H1 (cell line): ENCODE data around the gene SLC5A12. TPM values are rescaled to one million over a fixed set of nuclear protein-coding genes. Genes with fewer than 3 reads are reported as not detected.

Experiments
- CTCF ChIA-PET: fragments of 300-600 bp; sonication (Branson Sonifier 250); formaldehyde crosslinking; loops from one replicate; lab custom pipeline; 2021; ENCODE audit not compliant: partially characterized antibody; lab: Charles Lee
- POLR2A ChIA-PET: fragments of 300-600 bp; sonication (Branson Sonifier 250); formaldehyde crosslinking; loops from one replicate; lab custom pipeline; 2021; ENCODE audit warnings: inconsistent platforms; ENCODE audit not compliant: partially characterized antibody; lab: Charles Lee
- DNase-seq, 2 experiments: peaks; one replicate each; pipeline versions ENCODE4 v3.0.0 to v3.0.0-alpha.2; 2010 to 2022; ENCODE audit warnings: low spot score in 2 of 2, low read depth in 1 of 2, mixed read lengths in 1 of 2
- FAIRE-seq: peaks from 2 replicates; lab custom pipeline; 2011; peaks lifted over from hg19 to GRCh38; lab: Jason Lieb, UNC
- H2AFZ ChIP-seq: 2 replicates; pipeline ENCODE4 v1.8.1; 2012; ENCODE audit warnings: low read length, inconsistent platforms
- H2AK5ac ChIP-seq: 2 replicates; pipeline ENCODE4 v1.6.1; 2013; ENCODE audit warnings: low read depth, low read length
- H2BK120ac ChIP-seq: replicated peaks from 2 replicates; pipeline ENCODE3; 2013; ENCODE audit warnings: low read depth, low read length, inconsistent platforms
- H2BK12ac ChIP-seq: 2 replicates; pipeline ENCODE4 v1.6.1; 2013; ENCODE audit warnings: low read depth, low read length
- H2BK15ac ChIP-seq: 2 replicates; pipeline ENCODE4 v1.6.1; 2013; ENCODE audit warnings: low read length
- H2BK20ac ChIP-seq: 2 replicates; pipeline ENCODE4 v1.6.1; 2013; ENCODE audit warnings: low read length
- H2BK5ac ChIP-seq: 2 replicates; pipeline ENCODE4 v1.6.1; 2013; ENCODE audit warnings: low read depth, low read length
- H3K14ac ChIP-seq: 2 replicates; pipeline ENCODE4 v1.6.1; 2013; ENCODE audit warnings: inconsistent platforms; ENCODE audit not compliant: insufficient read length
- H3K18ac ChIP-seq: 2 replicates; pipeline ENCODE4 v1.6.1; 2013; ENCODE audit warnings: low read length; ENCODE audit errors: extremely low read depth
- H3K23ac ChIP-seq: 2 replicates; pipeline ENCODE4 v1.6.1; 2013; ENCODE audit warnings: inconsistent platforms; ENCODE audit not compliant: insufficient read length
- H3K23me2 ChIP-seq: 2 replicates; pipeline ENCODE4 v1.6.1; 2013; ENCODE audit warnings: low read depth, low read length
- H3K27ac ChIP-seq: 2 replicates; pipeline ENCODE4 v1.6.1; 2011; ENCODE audit warnings: low read depth, low read length, inconsistent platforms
- H3K27me3 ChIP-seq, 4 experiments: replicated peaks in 1 of 4; 1 replicate in 1 of 4; 2 replicates in 3 of 4; pipeline versions ENCODE4 v1.6.1 to v1.8.1; 2011 to 2013; ENCODE audit warnings: low read length in 3 of 4, mild to moderate bottlenecking in 3 of 4, inconsistent platforms in 2 of 4, mixed read lengths in 2 of 4, moderate library complexity in 1 of 4; ENCODE audit not compliant: control insufficient read depth in 3 of 4, insufficient read depth in 3 of 4; ENCODE audit errors: extremely low read depth in 1 of 4
- H3K36me3 ChIP-seq, 4 experiments: 2 replicates each; pipeline versions ENCODE4 v1.6.1 to v1.8.1; 2011 to 2013; ENCODE audit warnings: mild to moderate bottlenecking in 4 of 4, low read length in 3 of 4, moderate library complexity in 2 of 4, control low read depth in 1 of 4, inconsistent platforms in 1 of 4; ENCODE audit not compliant: insufficient read depth in 4 of 4, control insufficient read depth in 2 of 4
- H3K4ac ChIP-seq: replicated peaks from 2 replicates; pipeline ENCODE3; 2013; ENCODE audit warnings: low read length, low read depth, mixed read lengths, inconsistent platforms; ENCODE audit not compliant: insufficient read length
- H3K4me1 ChIP-seq, 4 experiments: replicated peaks in 1 of 4; 1 replicate in 1 of 4; 2 replicates in 3 of 4; pipeline versions ENCODE4 v1.6.1 to v1.8.1; 2011 to 2013; ENCODE audit warnings: low read length in 3 of 4, inconsistent platforms in 2 of 4, mixed read lengths in 1 of 4; ENCODE audit not compliant: insufficient read depth in 4 of 4, control insufficient read depth in 3 of 4
- H3K4me2 ChIP-seq, 2 experiments: 2 replicates each; pipeline versions ENCODE4 v1.6.1 to v1.8.1; 2011 to 2013; ENCODE audit warnings: low read depth in 2 of 2, low read length in 2 of 2, control low read depth in 1 of 2, inconsistent platforms in 1 of 2, mild to moderate bottlenecking in 1 of 2; ENCODE audit not compliant: insufficient read depth in 1 of 2
- H3K4me3 ChIP-seq, 4 experiments: fragments of 200-600, 300-600 bp in 1 of 4; sonication (generic), shearing (Covaris generic), sonication (Bioruptor Twin) in 1 of 4; 2 replicates each; pipeline versions ENCODE4 v1.5.1 to v1.8.1; 2011 to 2016; ENCODE audit warnings: low read length in 4 of 4, low read depth in 3 of 4, control low read depth in 2 of 4, inconsistent platforms in 2 of 4, mild to moderate bottlenecking in 2 of 4, mixed read lengths in 1 of 4, moderate library complexity in 1 of 4; ENCODE audit not compliant: insufficient read depth in 2 of 4; ENCODE audit errors: extremely low read depth in 1 of 4
- H3K56ac ChIP-seq: replicated peaks from 2 replicates; pipeline ENCODE3; 2013; ENCODE audit warnings: low read depth, mild to moderate bottlenecking, mixed read lengths, low read length, inconsistent platforms; ENCODE audit not compliant: insufficient read length
- H3K79me1 ChIP-seq: 2 replicates; pipeline ENCODE4 v1.6.1; 2013; ENCODE audit warnings: low read depth, low read length, control low read depth
- H3K79me2 ChIP-seq, 2 experiments: 2 replicates each; pipeline versions ENCODE4 v1.6.1 to v1.8.1; 2012 to 2013; ENCODE audit warnings: low read length in 2 of 2, mild to moderate bottlenecking in 2 of 2, inconsistent platforms in 1 of 2; ENCODE audit not compliant: insufficient read depth in 2 of 2, control insufficient read depth in 1 of 2
- H3K9ac ChIP-seq, 4 experiments: replicated peaks in 1 of 4; 1 replicate in 1 of 4; 2 replicates in 3 of 4; pipeline versions ENCODE4 v1.6.1 to v1.8.1; 2011 to 2013; ENCODE audit warnings: low read depth in 3 of 4, low read length in 3 of 4, control low read depth in 2 of 4, mild to moderate bottlenecking in 2 of 4, moderate library complexity in 2 of 4, inconsistent platforms in 1 of 4; ENCODE audit errors: extremely low read depth in 1 of 4
- H3K9me3 ChIP-seq, 2 experiments: 2 replicates each; pipeline versions ENCODE4 v1.6.1 to v1.8.1; 2012 to 2013; ENCODE audit warnings: mild to moderate bottlenecking in 2 of 2, moderate library complexity in 2 of 2, control low read depth in 1 of 2, inconsistent platforms in 1 of 2, low read depth in 1 of 2, low read length in 1 of 2, mixed read lengths in 1 of 2; ENCODE audit not compliant: insufficient read depth in 2 of 2
- H4K20me1 ChIP-seq, 2 experiments: replicated peaks in 1 of 2; 2 replicates each; pipeline versions ENCODE3 to v1.8.1; 2011 to 2013; ENCODE audit warnings: inconsistent platforms in 2 of 2, low read length in 2 of 2, mild to moderate bottlenecking in 1 of 2; ENCODE audit not compliant: insufficient read depth in 2 of 2, control insufficient read depth in 1 of 2
- H4K5ac ChIP-seq: 2 replicates; pipeline ENCODE4 v1.6.1; 2013; ENCODE audit warnings: low read length, low read depth, mixed read lengths, inconsistent platforms; ENCODE audit not compliant: insufficient read length
- H4K8ac ChIP-seq: 2 replicates; pipeline ENCODE4 v1.8.0; 2013; ENCODE audit warnings: mild to moderate bottlenecking, moderate library complexity, low read length, inconsistent platforms; ENCODE audit not compliant: insufficient read depth; ENCODE audit errors: extremely low read depth
- H4K91ac ChIP-seq: replicated peaks from 2 replicates; pipeline ENCODE3; 2013; ENCODE audit warnings: low read length, mixed read lengths, inconsistent platforms; ENCODE audit not compliant: insufficient read length
- KDM4A ChIP-seq: IDR thresholded peaks from one replicate; pipeline ENCODE4 v1.7.1; 2012; ENCODE audit warnings: low read depth, mild to moderate bottlenecking, moderate library complexity, low read length, inconsistent platforms; ENCODE audit not compliant: severe bottlenecking
- ZNF274 ChIP-seq: IDR thresholded peaks from 2 replicates; pipeline ENCODE4 v1.7.0; 2012; ENCODE audit warnings: low read length, borderline replicate concordance; ENCODE audit errors: extremely low read depth
- WGBS, 2 experiments: shearing (Covaris generic) in 1 of 2; methylation state at CpG; one replicate each; pipeline versions ENCODE4 v1.1.6 to v1.1.7; 2013 to 2015; ENCODE audit warnings: low lambda C conversion rate in 2 of 2, mixed read lengths in 2 of 2, inconsistent platforms in 1 of 2, low coverage in 1 of 2, missing lambda C conversion rate in 1 of 2; ENCODE audit not compliant: insufficient replicate concordance in 2 of 2, insufficient coverage in 1 of 2, insufficient read length in 1 of 2; ENCODE audit errors: extremely low coverage in 1 of 2, missing lambda C conversion rate in 1 of 2; 5-methylcytosine and 5-hydroxymethylcytosine counted together
- polyA plus RNA-seq, 7 experiments: library from polyadenylated mRNA; depleted of rRNA in 3 of 7; stranded (reverse) in 5 of 7; unstranded in 2 of 7; fragments of >200 nt in 5 of 7; fragments of 200-250 nt in 2 of 7; gene quantifications; 1 replicate in 5 of 7; 2 replicates in 1 of 7; 4 replicates in 1 of 7; pipeline versions ENCODE4 v1.2.1 to v1.2.3, GENCODE V29; 2011 to 2013; ENCODE audit warnings: missing spikeins in 2 of 7, mixed read lengths in 2 of 7
- total RNA-seq: library from RNA; stranded (reverse); fragmentation: NEBNext Ultra II Directional; extraction: Animal tissue kit (Norgen Biotek cat#: 25700); gene quantifications from 2 replicates; pipeline ENCODE4 v1.2.1, GENCODE V29; 2021

SLC5A12 gene
- total and polyA plus RNA-seq, 2 of the 8 experiments (the other 6 are each of a cell fraction or from before 2014, with no cell fraction given), result 1.3 to 1.4 TPM

DNA sequence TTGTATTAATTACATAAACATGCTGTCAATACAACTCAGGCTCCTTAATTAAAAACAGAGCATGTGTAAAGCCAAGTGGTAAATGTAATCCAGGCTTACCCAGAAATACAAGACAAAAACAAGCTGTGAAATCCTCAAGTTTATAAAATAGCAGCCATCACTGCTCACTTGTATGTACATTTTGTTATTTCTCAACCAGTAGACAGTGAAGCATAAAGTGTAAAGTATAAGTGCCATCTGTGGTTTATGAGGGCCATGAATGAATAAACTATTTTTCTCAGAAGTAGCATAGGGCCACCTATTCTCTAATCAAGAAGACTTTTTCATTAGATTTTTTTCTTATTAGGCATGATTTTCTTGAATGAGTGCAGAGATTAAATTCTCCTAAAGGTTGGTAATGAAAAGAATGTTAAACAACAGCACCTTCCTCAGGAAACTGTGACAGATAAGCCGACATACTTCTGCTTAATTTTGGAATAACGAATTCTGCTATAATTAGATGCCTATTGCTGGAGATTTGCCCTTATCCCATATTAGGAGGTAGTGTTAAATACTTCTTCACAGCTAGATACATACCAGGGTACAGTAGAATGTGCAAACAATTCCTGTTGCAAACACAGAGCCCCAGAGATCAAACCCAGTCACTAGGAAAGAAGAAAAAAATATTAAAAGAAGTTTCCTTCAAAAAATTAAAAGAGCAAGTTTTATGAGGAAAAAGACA lies 13.0 kb downstream of the SLC5A12 start:
- H3K4me3 ChIP-seq, result no peak overlapping the region
- POLR2A ChIA-PET, result no interaction called here
- no peak overlapping the region for H2BK15ac ChIP-seq
- no peak overlapping the region for H4K91ac ChIP-seq
- no peaks in the 10 kb centered on the region for H3K27me3 ChIP-seq
- H2BK20ac ChIP-seq, result no peak overlapping the region
- H2BK120ac ChIP-seq, result no peak overlapping the region
- H3K23ac ChIP-seq, result no peak overlapping the region
- H4K8ac ChIP-seq, result no peak overlapping the region
- H3K9me3 ChIP-seq, result no peaks in the 10 kb centered on the region
- CTCF ChIA-PET, result no interaction called here
- no peaks in the 10 kb centered on the region for H3K79me2 ChIP-seq
- no peak overlapping the region for H2AK5ac ChIP-seq
- no peak overlapping the region for H3K27ac ChIP-seq
- H3K9ac ChIP-seq, result no peak overlapping the region
- no peak for TF ChIP-seq ZNF274
- TF ChIP-seq KDM4A, result no peak
- 92% methylated on average over 2 of the region's 2 CpGs; no CpG with 5 or more reads in 1 of the 2 experiments for WGBS, 2 experiments
- H3K56ac ChIP-seq, result no peak overlapping the region
- H3K23me2 ChIP-seq, result no peaks in the 10 kb centered on the region; the same call in 1 of the 2 replicates
- H2BK5ac ChIP-seq, result no peak overlapping the region
- no peak overlapping the region for H3K4me2 ChIP-seq
- no peak overlapping the region for H2AFZ ChIP-seq
- no peaks in the 10 kb centered on the region for H4K20me1 ChIP-seq
- H3K4me1 ChIP-seq, result no peaks in the 10 kb centered on the region
- no peak overlapping the region for H3K4ac ChIP-seq
- H2BK12ac ChIP-seq, result no peak overlapping the region
- no peak overlapping the region for H3K18ac ChIP-seq
- H4K5ac ChIP-seq, result no peak overlapping the region
- no peak overlapping the region for H3K14ac ChIP-seq
- H3K36me3 ChIP-seq, result no peaks in the 10 kb centered on the region
- DNase-seq, result no peak
- no peaks in the 10 kb centered on the region for H3K79me1 ChIP-seq
- FAIRE-seq, result no peak
